ENCODE results near the gene APOO.
A peak's percentile ranks its signal among the peaks of the same experiment; 100 is the strongest.
"Not testable (repeated sequence)": the region's sequence is repeated elsewhere in the genome, so short reads cannot be mapped to it uniquely, and the experiment has no call there.

Gene APOO

DNA sequence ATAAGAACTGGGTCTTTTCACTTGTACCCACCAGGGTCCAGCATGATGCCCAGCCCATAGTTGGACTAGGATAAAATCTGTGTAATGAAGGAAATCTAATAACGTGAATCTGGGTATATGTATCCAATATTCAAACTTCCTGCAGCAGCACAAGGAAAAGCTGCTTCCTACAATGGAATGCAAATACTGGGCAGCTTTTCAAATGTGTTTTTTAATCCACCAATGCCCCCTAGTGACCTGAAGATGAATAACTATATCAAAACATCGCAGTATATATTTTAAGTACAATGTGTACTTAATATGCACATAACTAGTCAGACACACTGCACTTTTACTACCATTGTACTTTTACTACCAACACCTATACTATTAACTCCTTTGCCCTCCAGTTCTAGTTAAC is 5.3 kb downstream of the APOO start:
- no peak for DNase-seq

DNA sequence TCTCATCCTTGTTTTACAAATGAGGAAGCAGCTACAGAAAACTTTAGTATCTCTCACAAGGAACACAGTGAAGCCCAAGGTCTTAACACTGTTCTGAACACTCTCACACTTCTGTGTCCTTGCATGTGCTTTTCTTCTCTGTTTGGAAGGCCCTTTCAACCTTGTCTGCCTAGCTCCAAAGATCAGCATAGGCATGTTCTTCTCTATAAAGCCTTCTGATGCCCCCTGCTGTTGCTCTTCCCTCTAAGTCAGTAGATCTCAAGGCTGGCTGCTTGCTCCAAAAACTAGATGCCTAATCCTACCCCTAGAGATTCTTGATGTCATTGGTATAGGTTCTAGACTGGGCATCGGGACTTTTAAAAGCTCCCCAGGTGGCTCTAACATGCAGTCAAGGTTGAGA is 5.9 kb downstream of the APOO start:
- peak; percentile 23 for DNase-seq

DNA sequence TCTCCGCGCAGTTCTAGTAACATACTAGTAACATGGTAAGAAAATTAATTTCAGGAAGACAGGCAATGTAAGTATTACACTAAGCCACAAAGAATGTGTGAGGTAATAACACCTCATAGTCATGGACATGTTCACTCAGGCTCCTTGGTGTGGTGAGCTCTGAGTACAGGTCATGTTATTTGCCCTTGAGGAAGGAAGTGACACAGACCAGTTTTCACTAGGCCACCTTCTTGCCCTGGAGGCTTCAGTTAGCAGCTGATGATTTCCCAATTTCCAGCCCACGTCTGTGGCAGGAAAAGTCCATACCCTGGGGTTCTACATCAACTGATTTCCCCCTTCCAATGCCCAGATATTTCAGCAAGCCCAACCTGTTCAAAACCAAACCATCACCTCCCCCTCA is 6.7 kb downstream of the APOO start:
- peak; percentile 24 for DNase-seq

DNA sequence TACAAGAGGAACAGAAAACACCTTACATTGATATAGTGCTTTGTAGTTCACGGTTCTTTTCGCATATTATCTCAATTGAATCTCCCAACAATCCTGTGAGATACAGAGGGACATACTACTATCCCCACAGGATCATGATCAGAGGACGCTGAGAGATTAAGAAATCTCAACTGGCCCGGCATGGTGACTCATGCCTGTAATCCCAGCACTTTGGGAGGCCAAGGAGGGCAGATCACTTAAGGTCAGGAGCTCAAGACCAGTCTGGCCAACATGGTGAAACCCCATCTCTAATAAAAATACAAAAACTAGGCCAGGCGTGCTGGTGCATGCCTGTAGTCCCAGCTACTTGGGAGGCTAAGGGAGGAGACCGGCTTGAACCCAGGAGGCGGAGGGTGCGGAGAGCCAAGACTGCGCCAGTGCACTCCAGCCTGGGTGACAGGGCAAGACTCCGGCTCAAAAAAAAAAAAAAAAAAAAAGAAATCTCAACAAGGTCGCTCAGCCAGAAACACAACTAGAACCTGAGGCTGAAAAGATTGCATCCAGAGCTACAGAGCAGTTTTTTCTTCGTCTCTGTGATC is 7.4 kb downstream of the APOO start:
- DNase-seq: peak; percentile 7

DNA sequence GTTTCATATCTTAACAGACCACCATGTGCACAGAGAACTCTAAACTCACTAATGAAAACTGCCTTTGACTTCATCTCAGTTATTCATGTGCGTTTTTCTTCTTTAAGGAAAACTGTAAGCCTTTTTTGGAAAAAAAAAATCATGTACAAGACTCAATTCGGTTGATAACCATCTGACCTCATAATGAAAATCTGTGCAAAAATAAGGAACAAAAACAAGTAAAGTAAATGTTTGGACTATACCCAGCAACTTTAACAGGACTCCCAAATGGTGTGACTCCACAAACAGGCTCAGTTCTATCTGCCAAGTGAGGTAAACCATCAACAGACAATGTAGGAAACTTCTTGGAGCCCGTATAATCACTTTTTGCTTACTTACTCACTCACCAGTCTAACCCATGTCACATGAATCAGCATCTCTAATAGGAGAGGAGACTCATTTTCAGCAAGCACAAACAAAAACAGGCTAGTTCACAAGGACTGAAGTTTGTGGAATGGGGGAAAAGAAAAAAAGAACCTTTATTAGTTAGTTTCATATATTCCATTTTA is 9.3 kb downstream of the APOO start:
- DNase-seq: no peak

DNA sequence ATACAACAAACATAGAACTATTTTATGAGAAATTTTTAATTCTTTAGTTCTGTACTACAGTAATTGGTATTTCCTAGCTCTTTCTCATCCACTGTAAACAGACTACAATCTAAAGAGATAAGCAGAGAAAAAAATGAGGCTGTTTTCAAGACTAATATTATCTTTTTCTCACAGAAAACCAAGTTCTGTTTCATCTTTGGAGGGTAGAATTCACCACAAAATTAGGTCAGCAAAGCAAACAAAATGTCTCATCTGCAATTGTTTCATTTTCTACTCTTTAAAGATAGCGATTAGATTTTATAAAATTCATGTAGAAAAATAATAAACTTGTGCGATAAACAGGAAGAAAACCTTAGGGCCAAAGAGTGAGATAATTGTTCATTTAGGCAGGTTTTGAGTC is 10.8 kb downstream of the APOO start:
- no peak for DNase-seq

DNA sequence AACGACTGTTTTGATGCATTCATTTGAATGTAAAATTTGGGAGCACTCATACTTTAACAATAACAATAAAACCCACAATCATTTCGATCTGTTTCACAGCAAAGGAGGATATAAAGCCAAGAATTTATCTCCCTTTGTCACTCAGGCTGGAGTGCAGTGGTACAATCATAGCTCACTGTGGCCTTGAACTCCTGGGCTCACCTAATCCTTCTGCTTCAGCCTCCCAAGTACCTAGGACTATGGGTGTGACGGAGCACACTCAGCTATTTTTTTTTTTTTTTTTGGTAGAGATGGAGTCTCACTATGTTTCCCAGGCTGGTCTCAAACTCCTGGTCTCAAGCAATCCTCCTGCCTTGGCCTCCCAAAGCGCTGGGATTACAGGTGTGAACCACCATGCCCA is 11.2 kb downstream of the APOO start:
- DNase-seq: not testable (repeated sequence)

DNA sequence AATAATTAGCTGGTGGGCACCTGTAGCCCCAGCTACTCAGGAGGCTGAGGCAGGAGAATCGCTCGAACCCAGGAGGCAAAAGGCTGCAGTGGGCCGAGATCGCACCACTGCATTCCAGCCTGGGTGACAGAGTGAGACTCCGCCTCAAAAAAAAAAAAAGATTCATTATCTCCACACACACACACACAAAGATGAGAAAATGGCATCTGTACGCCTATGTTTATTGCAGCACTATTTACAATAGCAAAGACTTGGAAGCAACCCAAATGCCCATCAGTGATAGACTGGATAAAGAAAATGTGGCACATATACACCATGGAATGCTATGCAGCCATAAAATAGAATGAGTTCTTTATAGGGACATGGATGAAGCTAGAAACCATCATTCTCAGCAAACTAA is 12.7 kb downstream of the APOO start:
- DNase-seq: not testable (repeated sequence)

DNA sequence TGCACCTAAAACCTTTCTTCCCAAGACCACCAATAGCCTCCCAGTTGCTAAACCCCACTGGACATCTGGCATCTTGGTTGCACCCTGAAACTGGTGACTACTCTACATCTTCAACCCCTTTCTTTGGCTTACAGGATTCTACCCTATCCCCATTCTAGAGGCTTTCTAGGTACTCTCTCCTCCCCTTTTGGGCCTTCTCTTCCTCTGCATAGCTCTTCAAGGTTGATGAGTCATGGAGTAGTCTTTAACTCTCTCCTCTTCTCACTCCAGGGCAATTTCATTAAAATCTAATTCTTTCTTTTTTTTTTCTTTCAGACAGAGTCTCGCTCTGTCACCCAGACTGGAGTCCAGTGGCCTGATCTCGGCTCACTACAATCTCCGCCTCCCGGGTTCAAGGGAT is 16.8 kb downstream of the APOO start:
- no peak for DNase-seq

DNA sequence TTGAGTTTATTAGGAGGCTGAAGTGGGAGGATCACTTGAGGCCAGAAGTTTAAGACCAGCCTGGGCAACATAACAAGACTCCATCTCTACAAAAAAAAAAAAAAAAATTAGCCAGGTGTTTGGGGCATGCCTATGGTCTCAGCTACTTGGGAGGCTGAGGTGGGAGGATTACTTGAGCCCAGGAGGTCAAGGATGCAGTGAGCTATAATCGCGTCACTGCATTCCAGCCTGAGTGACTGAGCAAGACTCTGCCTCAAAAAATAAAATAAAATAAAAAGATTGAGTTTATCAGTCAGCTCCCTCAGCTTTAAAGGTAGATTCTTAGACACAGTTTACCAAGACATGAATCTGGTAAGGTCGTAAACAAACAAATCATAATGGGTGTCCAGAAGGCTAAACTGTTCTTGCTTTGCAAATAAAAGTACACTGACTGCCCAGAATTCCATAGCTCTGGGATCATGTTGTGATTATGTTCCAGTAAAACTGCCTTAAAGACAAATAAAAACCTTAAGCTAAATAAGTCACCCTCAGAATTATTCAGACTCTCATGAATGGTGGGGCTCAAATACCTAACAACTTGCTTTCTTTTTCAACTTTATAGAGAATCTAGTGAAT is 18.7 kb downstream of the APOO start:
- no peak for DNase-seq

DNA sequence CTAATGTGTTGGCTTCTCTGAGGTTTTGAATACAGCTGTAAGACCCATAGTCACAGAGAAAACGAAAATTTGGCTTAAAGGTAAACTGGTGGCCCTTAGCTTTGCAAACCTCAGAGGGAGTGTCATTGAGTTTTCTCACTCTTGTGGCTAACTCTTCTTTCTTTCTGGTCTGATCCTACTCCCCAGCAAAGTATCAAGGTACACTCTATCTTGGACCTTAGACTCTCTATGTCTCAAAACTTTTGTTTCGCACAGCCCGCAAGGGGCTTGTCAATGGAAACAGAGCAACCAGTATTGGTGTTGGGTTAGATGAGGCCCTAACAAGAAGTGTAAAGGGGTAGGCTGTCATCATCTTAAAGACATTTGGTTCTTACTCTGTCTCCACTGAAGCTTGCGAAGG is 19.8 kb downstream of the APOO start:
- no peak for DNase-seq

DNA sequence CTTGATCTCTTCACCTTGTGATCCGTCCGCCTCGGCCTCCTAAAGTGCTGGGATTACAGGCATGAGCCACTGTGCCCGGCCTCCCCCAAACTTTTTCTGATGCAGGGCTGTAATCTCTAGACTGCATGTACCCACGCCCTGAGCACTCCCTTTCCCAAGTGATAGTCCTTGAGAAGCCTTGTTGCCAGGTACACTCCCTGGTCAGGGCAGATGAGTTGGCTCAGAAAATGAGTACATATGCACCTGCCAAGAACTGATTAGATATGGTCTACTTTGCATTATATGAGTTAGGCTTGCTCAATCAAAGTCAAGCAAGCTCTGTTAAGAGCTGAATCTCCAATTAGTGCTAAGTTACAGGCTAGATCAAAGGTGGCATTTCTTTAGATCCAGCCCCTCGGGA is 20.3 kb downstream of the APOO start:
- DNase-seq: no peak

DNA sequence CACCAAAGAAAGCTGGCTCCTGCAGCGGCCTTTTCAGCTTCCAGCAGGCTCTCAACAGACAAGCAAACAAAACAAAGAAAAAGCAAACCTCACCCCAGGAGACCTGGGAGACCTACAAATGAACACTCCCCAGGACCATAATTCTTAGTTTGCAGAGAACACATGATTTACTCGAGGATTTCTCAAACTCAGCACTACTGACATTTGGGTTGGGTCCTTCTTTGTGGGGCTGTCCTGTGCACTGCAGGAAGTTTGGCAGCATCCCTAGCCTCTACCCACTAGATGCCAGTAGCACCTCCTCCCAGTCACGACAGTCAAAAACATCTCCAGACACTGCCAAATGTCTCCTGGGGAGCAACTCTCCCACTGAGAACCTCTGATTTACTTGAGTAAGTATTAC is 21.9 kb downstream of the APOO start:
- no peak for DNase-seq

DNA sequence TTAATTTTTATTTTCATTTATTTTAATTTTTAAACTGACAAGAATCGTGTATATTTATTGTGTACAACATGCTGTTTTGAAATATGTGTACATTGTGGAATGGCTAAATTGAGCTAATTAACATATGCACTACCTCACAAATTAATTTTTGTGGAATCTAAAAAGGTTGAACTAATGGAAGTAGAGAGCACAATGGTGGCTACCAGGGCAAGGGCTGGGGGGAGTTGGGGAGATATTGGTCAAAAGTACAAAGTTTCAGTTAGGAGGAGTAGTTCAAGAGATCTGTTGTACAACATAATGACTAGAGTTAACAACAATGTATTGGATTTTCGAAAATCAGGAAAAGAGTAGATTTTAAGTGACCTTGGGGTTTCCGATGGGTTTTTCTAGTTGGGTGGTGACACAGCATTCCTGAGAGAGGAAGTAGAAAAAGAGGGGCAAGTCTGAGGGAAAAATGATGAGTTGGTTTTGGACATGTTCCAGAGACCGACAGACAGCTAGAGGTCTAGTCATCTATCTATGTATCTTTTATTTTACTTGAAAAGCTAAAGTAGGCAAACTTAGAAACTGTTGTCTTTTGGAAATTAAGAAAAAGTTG is 23.2 kb downstream of the APOO start:
- no peak for DNase-seq

DNA sequence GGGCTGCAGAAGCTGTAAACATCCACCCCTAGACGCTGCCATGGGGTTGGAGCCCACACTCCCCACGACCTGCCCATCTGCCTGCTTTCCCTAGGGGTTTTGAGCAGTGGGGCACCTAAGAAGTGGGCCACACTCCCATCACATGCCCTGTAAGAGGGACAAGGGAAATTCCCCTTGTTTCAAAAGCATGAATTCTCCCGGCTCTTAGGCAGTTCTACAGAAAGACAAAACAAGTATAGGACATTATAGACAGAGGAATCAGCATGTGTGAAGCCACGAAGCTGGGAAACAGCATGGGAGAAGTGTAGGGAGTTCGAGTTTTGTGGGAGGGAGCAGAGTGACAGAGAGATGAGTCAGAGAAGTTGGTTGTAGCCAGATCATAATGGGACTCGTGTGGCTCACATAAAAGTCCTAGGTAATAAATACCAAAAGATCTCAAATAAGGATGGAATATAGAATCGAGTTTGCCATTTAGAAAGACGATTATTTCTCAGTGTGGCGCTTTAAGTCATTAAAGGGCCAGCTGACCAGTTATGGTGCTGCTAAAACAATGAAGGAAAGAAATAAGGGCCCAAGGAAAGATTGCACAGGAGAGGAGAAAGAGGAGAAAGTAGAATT is 23.9 kb downstream of the APOO start:
- no peak for DNase-seq

DNA sequence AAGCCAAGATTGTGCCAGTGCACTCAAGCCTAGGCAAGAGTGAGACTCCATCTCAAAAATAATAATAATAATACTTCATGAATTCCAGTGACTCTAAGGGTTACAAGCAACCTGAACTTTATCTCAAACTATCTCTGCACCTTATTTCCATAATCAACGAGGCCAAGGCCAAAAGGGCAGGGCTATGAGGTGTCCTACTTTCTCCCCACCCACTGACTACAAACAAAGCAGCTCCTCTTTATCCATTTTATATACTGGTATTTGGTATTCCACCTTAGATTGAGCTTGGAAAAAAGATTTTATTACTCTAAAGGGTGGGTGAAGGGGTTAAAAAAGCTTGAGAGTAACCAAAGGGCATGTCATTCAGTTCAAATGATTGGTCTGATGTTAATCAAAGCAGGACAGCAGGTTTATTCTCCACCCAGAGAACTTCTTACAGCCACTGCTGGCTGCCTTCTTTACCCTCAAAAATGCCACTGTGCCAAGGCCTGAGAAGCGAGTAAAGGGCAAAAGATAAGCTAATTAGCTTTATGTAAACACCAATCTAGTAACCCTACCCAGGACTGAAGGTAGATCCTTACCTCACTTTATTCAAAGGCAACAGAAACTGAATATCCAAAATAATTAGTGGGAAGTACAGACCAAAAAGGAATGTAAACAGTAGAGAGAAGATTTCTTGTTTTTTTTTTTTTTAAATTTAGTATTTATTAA is 28.2 kb downstream of the APOO start:
- no peak for DNase-seq

DNA sequence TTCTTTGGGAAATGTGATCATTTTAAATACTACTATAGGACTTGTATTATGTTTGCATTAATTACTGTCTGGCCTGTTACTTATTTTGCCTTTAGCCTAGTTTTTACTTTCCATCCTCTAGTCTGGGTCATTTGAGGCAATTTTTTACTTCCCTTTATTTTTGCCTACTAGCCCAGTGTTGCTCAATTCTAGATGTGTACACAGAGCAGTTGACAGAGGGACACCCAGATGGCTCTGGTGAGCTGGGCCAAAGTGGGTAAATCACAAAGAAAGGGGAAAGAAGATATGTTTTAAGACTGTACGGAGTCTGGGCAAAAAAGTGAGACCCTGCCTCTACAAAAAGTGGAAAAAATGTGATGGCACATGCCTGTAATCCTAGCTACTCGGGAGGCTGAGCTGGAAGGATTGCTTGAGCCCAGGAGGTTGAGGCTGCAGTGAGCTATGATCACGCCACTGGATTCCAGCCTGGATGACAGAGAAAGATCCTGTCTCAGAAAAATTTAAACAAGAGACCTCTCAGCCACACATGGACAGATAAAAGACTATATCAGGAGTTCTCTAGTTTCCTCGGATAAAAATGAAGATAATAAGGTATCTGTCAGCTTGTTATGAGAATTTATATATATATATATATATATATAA is 35.7 kb downstream of the APOO start:
- no peak for DNase-seq

DNA sequence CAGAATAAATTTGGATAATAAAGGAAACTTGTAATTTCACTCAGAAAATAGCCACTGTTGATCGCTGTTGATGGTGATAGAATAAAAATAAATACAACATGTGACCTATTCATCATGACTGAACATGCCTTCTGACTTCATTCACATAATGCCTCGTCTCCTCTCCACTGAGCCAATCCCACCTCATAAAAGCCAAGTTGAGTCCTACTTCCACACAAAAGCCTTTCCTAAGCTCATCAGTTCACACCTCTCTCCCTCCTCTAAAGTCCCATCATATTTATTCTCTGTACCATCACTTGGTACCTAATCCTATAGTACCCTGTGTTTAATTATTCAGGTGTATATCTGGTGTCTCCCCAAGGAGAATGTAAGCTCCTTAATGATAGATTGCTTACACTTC is 37.7 kb downstream of the APOO start:
- no peak for DNase-seq

DNA sequence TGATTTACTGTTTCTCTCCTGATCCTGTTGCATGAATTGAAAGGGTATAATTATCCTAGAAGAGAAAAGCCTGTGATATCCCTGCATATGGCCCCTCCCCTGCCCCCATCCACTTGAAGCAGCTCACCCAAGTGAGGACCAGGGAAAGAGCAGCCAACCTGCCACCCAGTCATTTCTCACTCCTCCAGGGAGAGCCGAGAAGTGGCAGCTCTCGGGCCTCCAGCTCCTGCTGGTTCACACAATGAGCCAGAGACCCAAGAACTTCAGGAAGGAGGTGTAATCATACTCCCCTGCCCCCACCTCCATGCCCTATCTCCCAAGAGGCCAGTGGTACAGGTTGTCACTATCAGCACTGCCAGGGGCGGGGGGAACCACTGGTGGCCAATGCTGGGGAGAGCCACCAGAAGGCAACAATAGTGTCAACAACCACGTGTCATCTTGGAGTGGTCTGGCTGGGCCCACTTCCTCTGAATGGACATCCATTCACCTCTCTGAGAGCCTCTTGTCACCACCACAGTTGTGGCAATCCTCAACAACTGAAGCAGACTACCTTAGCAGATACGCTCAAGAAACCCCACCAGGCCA is 42.9 kb downstream of the APOO start:
- no peak for DNase-seq

DNA sequence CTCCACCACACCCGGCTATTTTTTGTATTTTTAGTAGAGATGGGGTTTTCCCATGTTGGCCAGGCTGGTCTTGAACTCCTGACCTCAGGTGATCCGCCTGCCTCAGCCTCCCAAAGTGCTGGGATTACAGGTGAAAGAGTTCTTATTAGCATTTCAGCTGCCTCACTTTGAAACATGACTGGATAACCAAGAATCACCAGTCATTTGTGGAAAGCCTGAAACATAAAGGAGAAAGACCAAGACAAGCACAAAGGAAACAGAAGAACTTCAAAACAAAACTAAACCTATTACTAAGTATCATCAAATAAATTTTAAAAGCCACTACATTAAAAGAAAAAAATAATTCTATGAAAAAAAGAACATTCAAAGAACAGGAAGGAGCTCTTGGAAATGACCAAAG is 45.8 kb downstream of the APOO start:
- DNase-seq: not testable (repeated sequence)

DNA sequence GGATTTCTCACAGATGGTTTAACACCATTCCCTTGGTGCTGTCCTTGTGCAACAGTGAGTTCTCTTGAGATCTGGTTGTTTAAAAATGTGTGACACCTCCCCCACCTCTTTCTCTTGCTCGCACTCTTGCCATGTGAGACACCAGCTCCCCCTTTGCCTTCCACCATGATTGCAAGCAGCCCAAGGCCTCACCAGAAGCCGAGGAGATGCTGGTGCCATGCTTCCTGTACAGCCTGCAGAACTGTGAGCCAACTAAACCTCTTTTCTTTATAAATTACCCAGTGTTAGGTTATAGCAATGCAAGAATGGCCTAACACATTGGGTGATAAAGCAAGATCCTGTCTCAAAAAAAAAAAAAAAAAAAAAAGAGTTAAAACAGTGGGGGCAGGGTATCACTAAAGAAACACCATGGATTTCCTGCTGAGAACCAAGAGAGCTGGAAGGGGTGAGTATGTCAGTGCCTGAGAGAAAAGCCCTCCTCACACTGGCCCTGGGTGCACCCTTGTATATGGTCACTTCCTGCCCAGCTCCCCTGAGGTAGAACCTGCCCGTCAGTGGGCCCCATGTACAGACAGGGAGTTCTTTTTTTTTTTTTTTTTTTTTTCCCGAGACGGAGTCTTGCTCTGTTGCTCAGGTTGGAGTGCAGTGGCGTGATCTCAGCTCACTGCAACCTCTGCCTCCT is 46.4 kb downstream of the APOO start:
- no peak for DNase-seq

DNA sequence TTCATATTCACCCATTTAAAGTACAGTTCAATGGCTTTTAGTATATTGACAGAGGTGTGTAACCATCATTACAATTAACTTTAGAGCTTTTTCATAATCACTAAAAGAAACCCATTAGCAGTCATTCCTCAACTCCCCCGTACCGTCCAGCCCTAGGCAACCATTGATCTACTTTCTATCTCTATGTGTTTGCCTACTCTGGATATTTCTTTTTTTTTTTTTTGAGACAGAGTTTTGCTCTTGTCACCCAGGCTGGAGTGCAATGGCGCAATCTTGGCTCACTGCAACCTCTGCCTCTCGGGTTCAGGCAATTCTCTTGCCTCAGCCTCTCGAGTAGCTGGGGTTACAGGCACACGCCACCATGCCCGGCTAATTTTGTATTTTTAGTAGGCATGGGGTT is 48.5 kb downstream of the APOO start:
- DNase-seq: not testable (repeated sequence)
